ENCODE data around the gene PCBP2.
"Not testable (repeated sequence)": the region's sequence is repeated elsewhere in the genome, so short reads cannot be mapped to it uniquely, and the experiment has no call there.

Gene PCBP2

GRCh38 chr12:53480491-53481442, 28.9 kb downstream of the PCBP2 start:
- no peak for TF ChIP-seq CTCF (IDR thresholded peaks at IDR 0.05; ENCODE audit: extremely low read depth, insufficient read depth, missing control alignments)
- in situ Hi-C loops (cut with MboI; ENCODE audit: low pct_unique_long_range_greater_than_20kb, low sequenced_read_pairs, unreplicated experiment): no loop called here

GRCh38 chr12:53481458-53481857, 29.6 kb downstream of the PCBP2 start:
- DNase-seq (ENCODE audit: low spot score); in situ Hi-C loops (cut with MboI; ENCODE audit: low pct_unique_long_range_greater_than_20kb, low sequenced_read_pairs, unreplicated experiment): not testable (repeated sequence)

More at GRCh38 chr12:53480491-53481442, 28.9 kb downstream of the PCBP2 start:
- DNase-seq (ENCODE audit: low spot score): no peak

- in situ Hi-C loops (cut with MboI; ENCODE audit: low pct_unique_long_range_greater_than_20kb, low sequenced_read_pairs, unreplicated experiment): no loop called here
- no peak for TF ChIP-seq CTCF (IDR thresholded peaks at IDR 0.05; ENCODE audit: extremely low read depth, insufficient read depth, missing control alignments)
- DNase-seq (ENCODE audit: low spot score): no peak
Observed at GRCh38 chr12:53481939-53482586, 30.2 kb downstream of the PCBP2 start.

GRCh38 chr12:53482626-53483168, 30.8 kb downstream of the PCBP2 start:
- no peak for TF ChIP-seq CTCF (IDR thresholded peaks at IDR 0.05; ENCODE audit: extremely low read depth, insufficient read depth, missing control alignments)
- DNase-seq (ENCODE audit: low spot score): no peak
- in situ Hi-C loops (cut with MboI; ENCODE audit: low pct_unique_long_range_greater_than_20kb, low sequenced_read_pairs, unreplicated experiment): no loop called here

GRCh38 chr12:53483225-53483978, 31.5 kb downstream of the PCBP2 start:
- TF ChIP-seq CTCF (IDR thresholded peaks at IDR 0.05; ENCODE audit: extremely low read depth, insufficient read depth, missing control alignments): no peak
- no peak for DNase-seq (ENCODE audit: low spot score)
- in situ Hi-C loops (cut with MboI; ENCODE audit: low pct_unique_long_range_greater_than_20kb, low sequenced_read_pairs, unreplicated experiment): no loop called here

- in situ Hi-C loops (cut with MboI; ENCODE audit: low pct_unique_long_range_greater_than_20kb, low sequenced_read_pairs, unreplicated experiment): no loop called here
- no peak for TF ChIP-seq CTCF (IDR thresholded peaks at IDR 0.05; ENCODE audit: extremely low read depth, insufficient read depth, missing control alignments)
- no peak for DNase-seq (ENCODE audit: low spot score)
Observed at GRCh38 chr12:53483979-53484377, 32.1 kb downstream of the PCBP2 start.
